Testis (tissue), 2 donors: ENCODE results near the gene GRK5.

Source experiments
- CTCF ChIP-seq, 3 experiments: fragments of 450-650 bp in 2 of 3; fragments of 200-600 bp in 1 of 3; sonication (generic) in 1 of 3; IDR thresholded peaks; one replicate each; pipeline ENCODE4 v1.5.1; 2016 to 2019; ENCODE audit warnings: antibody characterized with exemption in 3 of 3, mild to moderate bottlenecking in 2 of 3, moderate library complexity in 1 of 3
- POLR2A ChIP-seq: fragments of 450-650 bp; IDR thresholded peaks from one replicate; pipeline ENCODE4 v1.6.1; 2017; ENCODE audit warnings: antibody characterized with exemption, mild to moderate bottlenecking, moderate library complexity

- TF ChIP-seq CTCF (IDR thresholded peaks at IDR 0.05) (no peak), POLR2A (no peak)
These were observed 111.2 kb downstream of the GRK5 start for GRCh38 chr10:119318411-119319160.
